K562 (cell line): ENCODE data around the gene TUB.

Experiments
- GTF2F1 ChIP-seq: IDR thresholded peaks from 2 replicates; pipeline ENCODE4 v1.6.1; 2011; ENCODE audit warnings: low read depth, low read length, improper control_type of control experiment
- HDAC2 ChIP-seq: fragments of 450-650 bp; IDR thresholded peaks from 2 replicates; pipeline ENCODE4 v1.6.1; 2016; ENCODE audit warnings: mild to moderate bottlenecking
- HDGF ChIP-seq: fragments of 450-650 bp; IDR thresholded peaks from 2 replicates; pipeline ENCODE4 v1.6.1; 2016
- RBFOX2 ChIP-seq: fragments of 200-400 bp; formaldehyde crosslinking; IDR thresholded peaks from 2 replicates; pipeline ENCODE4 v1.6.1; 2017; ENCODE audit warnings: low read depth, mild to moderate bottlenecking, low read length, moderate library complexity
- RCOR1 ChIP-seq, 2 experiments: IDR thresholded peaks; 2 replicates each; pipeline ENCODE4 v1.6.1; 2012; ENCODE audit warnings: low read depth in 2 of 2, low read length in 2 of 2, borderline replicate concordance in 1 of 2, improper control_type of control experiment in 1 of 2
- RFX5 ChIP-seq: IDR thresholded peaks from 2 replicates; pipeline ENCODE4 v1.6.1; 2011; ENCODE audit warnings: low read depth, mild to moderate bottlenecking, improper control_type of control experiment, low read length
- TCF7 ChIP-seq: sonication (generic); IDR thresholded peaks from 2 replicates; pipeline ENCODE4 v1.6.1; 2016; ENCODE audit warnings: antibody characterized with exemption, borderline replicate concordance
- TF ChIP-seq, protein P1 (sequence below): IDR thresholded peaks from 2 replicates; pipeline ENCODE4 v1.6.1; 2014; ENCODE audit warnings: antibody characterized with exemption
- TF ChIP-seq, protein P2 (sequence below), 3 experiments: IDR thresholded peaks in 2 of 3; conservative IDR thresholded peaks in 1 of 3; 2 replicates each; pipeline ENCODE4 v1.5.1; 2011 to 2012; ENCODE audit warnings: low read length in 3 of 3, mild to moderate bottlenecking in 3 of 3, control low read depth in 2 of 3, improper control_type of control experiment in 1 of 3, inconsistent platforms in 1 of 3, low read depth in 1 of 3, mixed read lengths in 1 of 3, moderate library complexity in 1 of 3; ENCODE audit not compliant: insufficient read depth in 2 of 3

DNA sequence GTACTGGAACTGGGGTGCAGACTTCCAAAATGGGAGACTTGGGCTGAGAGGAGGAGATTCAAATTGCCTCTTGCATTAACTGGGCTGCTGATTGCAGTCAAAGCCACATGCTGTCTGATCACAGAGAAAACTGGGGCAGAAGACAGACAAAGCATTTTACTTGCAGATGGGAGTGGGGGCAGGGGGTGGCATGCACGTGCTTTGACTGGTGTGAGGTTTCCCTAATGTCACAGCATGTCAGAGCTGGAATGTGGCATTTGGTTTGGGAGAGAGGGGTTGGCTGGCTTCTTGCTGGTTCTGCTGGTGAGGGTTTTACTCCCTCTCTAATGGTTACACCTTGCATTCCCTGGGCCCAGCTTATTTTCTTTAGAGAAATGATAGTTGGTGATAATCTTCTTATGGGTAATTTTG is 2.9 kb downstream of the TUB start:
- TF ChIP-seq TCF7 (no peak), RBFOX2 (no peak), RCOR1 (IDR thresholded peaks at IDR 0.05; ENCODE audit: borderline replicate concordance in 1 of 2, low read depth in 2 of 2, low read length in 2 of 2) (no peak), HDGF (no peak), GTF2F1 (no peak), HDAC2 (no peak), RFX5 (no peak)
- TF ChIP-seq, protein P1, sequence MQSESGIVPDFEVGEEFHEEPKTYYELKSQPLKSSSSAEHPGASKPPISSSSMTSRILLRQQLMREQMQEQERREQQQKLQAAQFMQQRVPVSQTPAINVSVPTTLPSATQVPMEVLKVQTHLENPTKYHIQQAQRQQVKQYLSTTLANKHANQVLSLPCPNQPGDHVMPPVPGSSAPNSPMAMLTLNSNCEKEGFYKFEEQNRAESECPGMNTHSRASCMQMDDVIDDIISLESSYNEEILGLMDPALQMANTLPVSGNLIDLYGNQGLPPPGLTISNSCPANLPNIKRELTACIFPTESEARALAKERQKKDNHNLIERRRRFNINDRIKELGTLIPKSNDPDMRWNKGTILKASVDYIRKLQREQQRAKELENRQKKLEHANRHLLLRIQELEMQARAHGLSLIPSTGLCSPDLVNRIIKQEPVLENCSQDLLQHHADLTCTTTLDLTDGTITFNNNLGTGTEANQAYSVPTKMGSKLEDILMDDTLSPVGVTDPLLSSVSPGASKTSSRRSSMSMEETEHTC, result no peak
- TF ChIP-seq, protein P2, sequence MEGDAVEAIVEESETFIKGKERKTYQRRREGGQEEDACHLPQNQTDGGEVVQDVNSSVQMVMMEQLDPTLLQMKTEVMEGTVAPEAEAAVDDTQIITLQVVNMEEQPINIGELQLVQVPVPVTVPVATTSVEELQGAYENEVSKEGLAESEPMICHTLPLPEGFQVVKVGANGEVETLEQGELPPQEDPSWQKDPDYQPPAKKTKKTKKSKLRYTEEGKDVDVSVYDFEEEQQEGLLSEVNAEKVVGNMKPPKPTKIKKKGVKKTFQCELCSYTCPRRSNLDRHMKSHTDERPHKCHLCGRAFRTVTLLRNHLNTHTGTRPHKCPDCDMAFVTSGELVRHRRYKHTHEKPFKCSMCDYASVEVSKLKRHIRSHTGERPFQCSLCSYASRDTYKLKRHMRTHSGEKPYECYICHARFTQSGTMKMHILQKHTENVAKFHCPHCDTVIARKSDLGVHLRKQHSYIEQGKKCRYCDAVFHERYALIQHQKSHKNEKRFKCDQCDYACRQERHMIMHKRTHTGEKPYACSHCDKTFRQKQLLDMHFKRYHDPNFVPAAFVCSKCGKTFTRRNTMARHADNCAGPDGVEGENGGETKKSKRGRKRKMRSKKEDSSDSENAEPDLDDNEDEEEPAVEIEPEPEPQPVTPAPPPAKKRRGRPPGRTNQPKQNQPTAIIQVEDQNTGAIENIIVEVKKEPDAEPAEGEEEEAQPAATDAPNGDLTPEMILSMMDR (IDR thresholded peaks at IDR 0.05 in 2 of 3, conservative IDR thresholded peaks at IDR 0.05 in 1 of 3; ENCODE audit: insufficient read depth in 2 of 3, low read depth in 1 of 3, low read length in 3 of 3), result no peak
